ENCODE measurements around the gene EOMES.
"Not testable (repeated sequence)": the region's sequence is repeated elsewhere in the genome, so short reads cannot be mapped to it uniquely, and the experiment has no call there.

Gene EOMES

GRCh38 chr3:27721717-27722564 lies at the start of gene EOMES:
Gene EOMES, minus strand, starts transcription at chr3:27722323. Its CDS starts 29 bp downstream, at chr3:27722294.
- Mint-ChIP-seq H3K27me3 (peaks cover 83% of the 10 kb centered on the region), H3K27ac (peak within 1 kb of the TSS; percentile 67), H3K4me1 (ENCODE audit: low read depth) (peaks cover 43% of the 10 kb centered on the region), H3K36me3 (ENCODE audit: low read depth) (peaks cover 6% of the 10 kb centered on the region), H3K4me3 (peak within 1 kb of the TSS; percentile 82), H3K9me3 (no peaks in the 10 kb centered on the region)

GRCh38 chr3:27770384-27770783 lies 48.3 kb upstream of the EOMES start:
- not testable (repeated sequence) for H3K27ac Mint-ChIP-seq; H3K4me1 Mint-ChIP-seq (ENCODE audit: low read depth); H3K4me3 Mint-ChIP-seq; H3K36me3 Mint-ChIP-seq (ENCODE audit: low read depth); H3K9me3 Mint-ChIP-seq; H3K27me3 Mint-ChIP-seq

DNA sequence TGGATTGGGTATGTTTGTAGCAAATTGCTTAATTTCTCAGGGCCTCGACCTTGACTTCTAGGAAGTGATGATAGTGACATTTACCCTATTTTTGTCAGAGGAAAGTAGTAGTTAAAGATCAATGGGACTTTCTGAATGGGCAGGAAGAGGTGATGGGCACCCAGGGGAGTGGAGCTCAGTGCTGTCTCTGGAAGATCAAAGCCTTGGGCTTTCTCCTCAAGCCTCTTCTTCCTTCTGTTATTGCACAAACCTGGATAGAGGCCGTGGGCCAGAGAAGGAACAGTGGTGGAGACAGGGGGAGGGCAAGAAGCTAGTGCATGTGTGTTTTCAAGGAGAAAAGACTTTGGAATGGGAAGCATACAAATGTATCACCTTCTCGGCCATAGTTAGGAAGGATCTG lies 44.9 kb upstream of the EOMES start:
- Mint-ChIP-seq H3K4me1 (ENCODE audit: low read depth) (peaks cover 6% of the 10 kb centered on the region), H3K36me3 (ENCODE audit: low read depth) (no peaks in the 10 kb centered on the region), H3K27ac (no peak overlapping the region), H3K9me3 (no peaks in the 10 kb centered on the region), H3K4me3 (no peak overlapping the region), H3K27me3 (no peaks in the 10 kb centered on the region)

- H3K4me1 Mint-ChIP-seq (ENCODE audit: low read depth) = peaks cover 9% of the 10 kb centered on the region
- no peaks in the 10 kb centered on the region for H3K36me3 Mint-ChIP-seq (ENCODE audit: low read depth)
- peaks cover under 1% of the 10 kb centered on the region for H3K9me3 Mint-ChIP-seq
- H3K27me3 Mint-ChIP-seq = no peaks in the 10 kb centered on the region
- no peak overlapping the region for H3K4me3 Mint-ChIP-seq
- H3K27ac Mint-ChIP-seq = peak overlapping the region; percentile 56
Measured at GRCh38 chr3:27758083-27758482, 36.0 kb upstream of the EOMES start.

DNA sequence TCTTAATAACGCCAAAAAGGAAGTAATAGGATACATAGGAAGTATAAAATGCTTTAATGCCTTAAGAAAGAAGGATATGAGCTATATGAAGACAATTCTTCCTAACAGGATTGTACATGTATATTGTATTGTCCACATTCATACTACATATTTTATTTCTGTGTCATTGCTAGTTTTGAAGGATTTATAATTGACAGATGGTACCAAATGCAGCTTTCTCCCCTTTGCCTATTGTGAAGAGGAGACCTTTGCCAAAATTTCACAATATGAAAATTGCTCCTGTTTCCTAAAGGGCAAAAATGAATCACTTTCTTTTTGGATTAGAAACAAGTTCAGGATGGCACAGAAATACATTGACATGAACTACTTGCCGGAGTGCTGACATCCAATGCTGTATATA lies 34.8 kb upstream of the EOMES start:
- no peak overlapping the region for H3K27ac Mint-ChIP-seq

DNA sequence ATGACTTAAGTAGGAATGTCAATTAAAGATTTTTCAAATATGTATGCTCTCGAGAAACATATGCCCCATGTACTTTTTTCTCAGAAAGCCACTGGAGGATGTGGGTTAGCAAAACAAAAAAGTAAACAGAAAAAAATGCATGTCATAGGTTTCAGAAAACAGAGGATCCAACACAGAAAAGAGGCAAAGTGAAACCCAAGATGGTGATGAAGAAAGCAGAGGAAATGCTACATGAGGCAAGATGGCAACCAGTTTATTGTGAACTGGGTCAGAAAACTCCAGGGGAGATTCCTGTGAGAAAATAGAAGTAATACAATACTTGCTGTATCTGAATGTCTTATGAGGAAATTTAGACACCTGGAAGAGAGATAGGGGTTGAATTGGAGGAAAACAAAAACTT lies 30.8 kb upstream of the EOMES start:
- Mint-ChIP-seq H3K9me3 (peaks cover 16% of the 10 kb centered on the region), H3K27ac (peak overlapping the region; percentile 54), H3K4me3 (no peak overlapping the region), H3K27me3 (no peaks in the 10 kb centered on the region), H3K4me1 (ENCODE audit: low read depth) (peaks cover 16% of the 10 kb centered on the region), H3K36me3 (ENCODE audit: low read depth) (no peaks in the 10 kb centered on the region)

More for the DNA sequence above, 34.8 kb upstream of the EOMES start:
- H3K27me3 Mint-ChIP-seq = no peaks in the 10 kb centered on the region
- no peaks in the 10 kb centered on the region for H3K36me3 Mint-ChIP-seq (ENCODE audit: low read depth)
- peaks cover 17% of the 10 kb centered on the region for H3K4me1 Mint-ChIP-seq (ENCODE audit: low read depth)
- peaks cover 8% of the 10 kb centered on the region for H3K9me3 Mint-ChIP-seq
- no peak overlapping the region for H3K4me3 Mint-ChIP-seq

DNA sequence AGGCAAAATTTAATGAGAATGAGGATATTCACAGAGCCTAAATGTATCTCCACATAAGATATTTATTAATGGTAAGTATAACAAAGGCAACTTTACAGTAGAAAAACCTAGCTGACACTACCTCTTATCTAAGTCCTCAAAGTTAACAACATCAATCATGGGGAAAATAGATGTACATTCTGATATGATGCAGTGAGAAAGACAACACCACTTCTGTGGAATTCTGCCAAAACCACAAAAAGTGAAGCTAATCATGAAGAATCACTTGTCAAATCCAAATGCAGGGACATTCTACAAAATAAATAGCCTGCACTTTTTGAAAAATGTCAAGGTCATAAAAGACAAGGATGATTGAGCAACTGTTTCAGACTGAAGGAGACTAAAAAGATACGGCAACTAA lies 27.5 kb upstream of the EOMES start:
- no peaks in the 10 kb centered on the region for H3K27me3 Mint-ChIP-seq
- H3K4me1 Mint-ChIP-seq (ENCODE audit: low read depth) = peaks cover 14% of the 10 kb centered on the region
- H3K4me3 Mint-ChIP-seq = no peak overlapping the region
- no peaks in the 10 kb centered on the region for H3K36me3 Mint-ChIP-seq (ENCODE audit: low read depth)
- peaks cover 16% of the 10 kb centered on the region for H3K9me3 Mint-ChIP-seq
- H3K27ac Mint-ChIP-seq = no peak overlapping the region

GRCh38 chr3:27746838-27747237 lies 24.7 kb upstream of the EOMES start:
- Mint-ChIP-seq H3K27ac (no peak overlapping the region), H3K36me3 (ENCODE audit: low read depth) (no peaks in the 10 kb centered on the region), H3K27me3 (no peaks in the 10 kb centered on the region), H3K9me3 (peaks cover 13% of the 10 kb centered on the region), H3K4me1 (ENCODE audit: low read depth) (peaks cover 4% of the 10 kb centered on the region), H3K4me3 (no peak overlapping the region)

GRCh38 chr3:27740854-27741253 lies 18.7 kb upstream of the EOMES start:
- H3K9me3 Mint-ChIP-seq = peaks cover 6% of the 10 kb centered on the region
- no peaks in the 10 kb centered on the region for H3K4me1 Mint-ChIP-seq (ENCODE audit: low read depth)
- no peak overlapping the region for H3K27ac Mint-ChIP-seq

GRCh38 chr3:27737091-27737490 lies 15.0 kb upstream of the EOMES start:
- no peaks in the 10 kb centered on the region for H3K9me3 Mint-ChIP-seq
- H3K27me3 Mint-ChIP-seq = peaks cover 11% of the 10 kb centered on the region
- H3K4me3 Mint-ChIP-seq = no peak overlapping the region
- no peak overlapping the region for H3K27ac Mint-ChIP-seq
- no peaks in the 10 kb centered on the region for H3K36me3 Mint-ChIP-seq (ENCODE audit: low read depth)
- no peaks in the 10 kb centered on the region for H3K4me1 Mint-ChIP-seq (ENCODE audit: low read depth)

More at GRCh38 chr3:27740854-27741253, 18.7 kb upstream of the EOMES start:
- H3K27me3 Mint-ChIP-seq = no peaks in the 10 kb centered on the region
- H3K36me3 Mint-ChIP-seq (ENCODE audit: low read depth) = no peaks in the 10 kb centered on the region
- H3K4me3 Mint-ChIP-seq = no peak overlapping the region

GRCh38 chr3:27730774-27731659 lies 8.9 kb upstream of the EOMES start:
- no peaks in the 10 kb centered on the region for H3K9me3 Mint-ChIP-seq
- H3K27me3 Mint-ChIP-seq = peaks cover 72% of the 10 kb centered on the region
- peaks cover 35% of the 10 kb centered on the region for H3K4me1 Mint-ChIP-seq (ENCODE audit: low read depth)
- H3K36me3 Mint-ChIP-seq (ENCODE audit: low read depth) = no peaks in the 10 kb centered on the region
- H3K27ac Mint-ChIP-seq = no peak overlapping the region
- H3K4me3 Mint-ChIP-seq = peak overlapping the region; percentile 76

DNA sequence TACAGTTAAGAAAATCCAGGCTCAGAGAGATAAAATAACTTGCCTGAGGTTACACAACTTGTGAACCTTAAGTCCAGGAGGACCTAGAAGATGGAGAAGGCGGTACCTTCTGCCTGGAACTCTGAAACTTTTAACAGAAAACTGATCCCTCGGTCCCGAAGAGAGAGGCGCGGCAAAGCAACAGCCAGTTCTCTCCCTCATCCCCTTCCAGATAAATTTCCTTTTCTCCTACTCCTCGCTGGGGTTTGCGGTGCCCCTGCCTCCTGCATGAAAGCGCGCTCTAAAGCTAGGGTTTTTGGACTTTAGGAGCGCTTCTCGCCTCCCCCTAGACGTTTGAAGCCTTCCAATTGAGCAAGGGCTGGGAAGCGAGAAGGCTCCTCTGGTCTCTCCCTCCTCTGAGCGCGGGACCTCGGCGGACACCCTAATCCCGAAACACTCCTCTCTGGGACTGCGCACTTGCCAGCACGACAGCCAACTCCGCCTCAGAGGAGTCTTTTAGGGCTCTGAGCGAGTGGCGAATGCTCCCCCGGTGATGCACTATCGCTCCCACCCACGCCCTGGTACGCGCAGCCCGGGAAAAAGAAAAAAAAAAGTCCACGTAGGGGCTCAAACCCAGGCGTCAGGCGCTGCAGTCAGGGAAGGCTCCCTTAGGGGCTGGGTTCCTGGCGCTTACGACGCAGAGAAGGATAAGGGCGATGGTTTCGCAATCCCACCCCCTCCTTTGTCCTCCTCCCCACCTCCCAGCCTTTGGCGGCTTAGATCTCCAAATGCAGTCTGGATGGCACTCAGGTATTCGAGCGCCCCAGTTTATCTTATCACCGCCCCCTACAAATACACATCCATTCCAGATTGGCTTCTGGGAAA lies 7.9 kb upstream of the EOMES start:
- Mint-ChIP-seq H3K27ac (no peak overlapping the region), H3K4me3 (peak overlapping the region; percentile 76), H3K4me1 (ENCODE audit: low read depth) (peaks cover 35% of the 10 kb centered on the region), H3K36me3 (ENCODE audit: low read depth) (no peaks in the 10 kb centered on the region), H3K27me3 (peaks cover 77% of the 10 kb centered on the region), H3K9me3 (no peaks in the 10 kb centered on the region)

DNA sequence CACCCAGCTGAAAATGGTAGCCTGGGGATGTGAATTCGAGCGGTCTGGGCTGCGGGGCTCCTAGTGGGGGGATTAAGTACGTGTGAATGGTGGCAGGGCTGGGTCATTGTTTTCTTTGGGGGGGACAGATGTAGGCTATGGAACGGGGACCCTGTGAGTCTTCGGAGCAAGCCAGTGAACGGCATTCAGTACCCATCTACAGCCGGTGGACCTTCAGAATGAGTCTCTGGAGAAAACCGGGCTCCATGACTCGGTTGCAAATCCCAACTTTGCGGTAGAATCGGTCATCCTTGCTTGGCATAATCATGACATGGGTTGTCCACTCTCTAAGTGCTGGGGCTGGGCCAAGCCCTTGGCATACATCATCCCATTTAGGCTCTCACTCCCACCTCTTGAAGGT lies 7.2 kb upstream of the EOMES start:
- Mint-ChIP-seq H3K27me3 (peaks cover 80% of the 10 kb centered on the region), H3K27ac (no peak overlapping the region), H3K9me3 (no peaks in the 10 kb centered on the region), H3K4me1 (ENCODE audit: low read depth) (peaks cover 39% of the 10 kb centered on the region), H3K4me3 (peak overlapping the region; percentile 76), H3K36me3 (ENCODE audit: low read depth) (no peaks in the 10 kb centered on the region)

DNA sequence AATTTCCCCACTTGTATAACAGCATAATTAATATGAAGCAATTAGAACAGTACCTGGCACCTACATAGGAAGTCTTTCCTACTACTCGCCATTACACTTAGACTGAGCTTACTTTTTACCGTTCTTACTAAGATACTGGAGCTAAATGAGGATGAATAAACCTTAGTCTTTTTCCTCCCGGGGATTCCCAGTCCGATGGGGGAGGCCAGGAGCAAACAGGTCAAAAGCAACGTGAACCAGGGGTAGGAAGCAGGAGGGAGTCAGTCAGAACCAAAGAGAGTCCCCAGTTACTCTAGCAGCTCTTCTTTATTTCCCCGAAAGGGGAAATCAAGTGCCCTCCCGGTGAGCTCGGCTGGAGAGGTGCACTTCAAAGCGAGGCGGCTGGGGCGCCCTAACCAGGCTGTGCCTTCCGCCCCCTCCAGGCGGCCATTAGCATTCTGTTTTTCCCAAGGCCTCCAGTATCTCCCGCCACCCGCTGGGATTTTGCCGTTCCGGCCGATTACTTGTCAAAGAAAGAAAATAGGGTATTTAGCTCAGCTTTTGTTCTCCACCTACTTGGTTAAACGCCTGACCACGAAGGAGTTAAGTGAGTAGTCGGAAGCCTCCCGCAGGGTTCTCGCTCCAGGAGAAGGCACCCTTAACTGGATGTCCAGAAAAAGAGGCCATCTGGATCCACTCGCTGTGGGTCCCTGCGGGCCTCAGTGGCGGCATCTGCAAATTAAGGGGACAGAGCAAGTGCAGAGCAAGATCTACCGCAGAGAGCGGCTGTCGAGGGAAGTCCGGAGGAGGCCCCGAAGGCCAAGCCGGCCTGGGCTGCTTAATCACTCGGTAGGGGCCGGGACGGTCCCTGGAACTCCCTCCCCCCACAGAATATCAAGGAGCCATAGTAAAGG lies 6.3 kb upstream of the EOMES start:
- H3K9me3 Mint-ChIP-seq = no peaks in the 10 kb centered on the region
- peak overlapping the region; percentile 76 for H3K4me3 Mint-ChIP-seq
- no peaks in the 10 kb centered on the region for H3K36me3 Mint-ChIP-seq (ENCODE audit: low read depth)
- peaks cover 47% of the 10 kb centered on the region for H3K4me1 Mint-ChIP-seq (ENCODE audit: low read depth)
- peaks cover 89% of the 10 kb centered on the region for H3K27me3 Mint-ChIP-seq
- H3K27ac Mint-ChIP-seq = no peak overlapping the region
